ENCODE data around the gene XRCC5.
"Not testable (repeated sequence)": the region's sequence is repeated elsewhere in the genome, so short reads cannot be mapped to it uniquely, and the experiment has no call there.

Gene XRCC5

GRCh38 chr2:216117561-216118340, 8.6 kb downstream of the XRCC5 start:
- DNase-seq (ENCODE audit: low read depth in 2 of 3, low spot score in 1 of 3) = no peak

- DNase-seq (ENCODE audit: low read depth in 2 of 3, low spot score in 1 of 3) = no peak
Observed at GRCh38 chr2:216118474-216118873, 9.3 kb downstream of the XRCC5 start.

GRCh38 chr2:216119146-216119545, 10.0 kb downstream of the XRCC5 start:
- DNase-seq (ENCODE audit: low read depth in 2 of 3, low spot score in 1 of 3) = no peak

- DNase-seq (ENCODE audit: low read depth in 2 of 3, low spot score in 1 of 3) = no peak
Observed at GRCh38 chr2:216119986-216120385, 10.8 kb downstream of the XRCC5 start.

GRCh38 chr2:216121255-216121654, 12.1 kb downstream of the XRCC5 start:
- DNase-seq (ENCODE audit: low read depth in 2 of 3, low spot score in 1 of 3) = no peak

GRCh38 chr2:216126943-216127342, 17.8 kb downstream of the XRCC5 start:
- DNase-seq (ENCODE audit: low read depth in 2 of 3, low spot score in 1 of 3) = no peak

GRCh38 chr2:216130346-216130971, 21.3 kb downstream of the XRCC5 start:
- DNase-seq (ENCODE audit: low read depth in 2 of 3, low spot score in 1 of 3) = no peak

GRCh38 chr2:216131175-216131926, 22.2 kb downstream of the XRCC5 start:
- DNase-seq (ENCODE audit: low read depth in 2 of 3, low spot score in 1 of 3) = no peak

- no peak for DNase-seq (ENCODE audit: low read depth in 2 of 3, low spot score in 1 of 3)
Observed at GRCh38 chr2:216132585-216132984, 23.4 kb downstream of the XRCC5 start.

GRCh38 chr2:216133397-216133796, 24.2 kb downstream of the XRCC5 start:
- DNase-seq (ENCODE audit: low read depth in 2 of 3, low spot score in 1 of 3) = no peak

GRCh38 chr2:216134958-216135541, 25.9 kb downstream of the XRCC5 start:
- no peak for DNase-seq (ENCODE audit: low read depth in 2 of 3, low spot score in 1 of 3)

- DNase-seq (ENCODE audit: low read depth in 2 of 3, low spot score in 1 of 3) = no peak
Observed at GRCh38 chr2:216139884-216140283, 30.7 kb downstream of the XRCC5 start.

GRCh38 chr2:216141516-216141915, 32.4 kb downstream of the XRCC5 start:
- DNase-seq (ENCODE audit: low read depth in 2 of 3, low spot score in 1 of 3) = not testable (repeated sequence)

GRCh38 chr2:216142540-216142939, 33.4 kb downstream of the XRCC5 start:
- DNase-seq (ENCODE audit: low read depth in 2 of 3, low spot score in 1 of 3) = no peak

- no peak for DNase-seq (ENCODE audit: low read depth in 2 of 3, low spot score in 1 of 3)
Observed at GRCh38 chr2:216144372-216144771, 35.2 kb downstream of the XRCC5 start.

- no peak for DNase-seq (ENCODE audit: low read depth in 2 of 3, low spot score in 1 of 3)
Observed at GRCh38 chr2:216144857-216145256, 35.7 kb downstream of the XRCC5 start.

- no peak for DNase-seq (ENCODE audit: low read depth in 2 of 3, low spot score in 1 of 3)
Observed at GRCh38 chr2:216146573-216146972, 37.4 kb downstream of the XRCC5 start.

GRCh38 chr2:216147172-216148131, 38.3 kb downstream of the XRCC5 start:
- DNase-seq (ENCODE audit: low read depth in 2 of 3, low spot score in 1 of 3) = no peak

- no peak for DNase-seq (ENCODE audit: low read depth in 2 of 3, low spot score in 1 of 3)
Observed at GRCh38 chr2:216148983-216149382, 39.8 kb downstream of the XRCC5 start.

- no peak for DNase-seq (ENCODE audit: low read depth in 2 of 3, low spot score in 1 of 3)
Observed at GRCh38 chr2:216149741-216150140, 40.6 kb downstream of the XRCC5 start.

All from stimulated activated CD4-positive, alpha-beta T cell treated with anti-CD3 and anti-CD28 coated beads, Interleukin-12 subunit alpha, Interleukin-12 subunit beta, amount 100 ng/mL, for 48 hours (primary cell).